ENCODE measurements around the gene INPP4B. TPM values are rescaled to one million over a fixed set of nuclear protein-coding genes. Genes with fewer than 3 reads are reported as not detected.

Gene INPP4B
- total RNA-seq, 1 experiment from 2014 or later, result 17.6 TPM

DNA sequence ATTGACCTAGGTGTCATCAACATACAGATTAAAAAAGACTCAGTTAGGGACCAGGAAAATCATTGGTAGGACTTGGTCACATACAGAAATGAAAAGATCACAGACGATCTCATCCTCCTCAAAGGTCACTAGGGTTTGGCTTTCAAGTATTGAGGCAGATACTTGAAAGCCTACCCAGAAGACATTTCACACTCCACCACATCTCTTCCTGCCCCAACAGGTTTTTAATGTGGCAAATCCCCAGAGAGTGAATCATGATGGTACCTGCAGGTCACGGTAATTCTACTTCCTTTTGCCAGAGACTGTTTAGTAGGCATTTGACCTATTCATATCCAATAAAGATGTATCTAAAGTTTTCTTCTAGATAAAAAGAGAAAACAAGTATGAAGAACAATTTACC is 44.1 kb downstream of the INPP4B start:
- peaks cover 5% of the 10 kb centered on the region for H3K4me1 Mint-ChIP-seq (ENCODE audit: insufficient read depth, unreplicated experiment)
- peak; percentile 39 for DNase-seq (ENCODE audit: unreplicated experiment)
- no TSS peak for BruUV-seq (replicated peaks)
- H3K27ac Mint-ChIP-seq (ENCODE audit: low read depth, unreplicated experiment), result no peak overlapping the region
- no peaks in the 10 kb centered on the region for H3K27me3 Mint-ChIP-seq (ENCODE audit: insufficient read depth, unreplicated experiment)
- no peaks in the 10 kb centered on the region for H3K36me3 Mint-ChIP-seq (ENCODE audit: insufficient read depth, unreplicated experiment)
- TF ChIP-seq, protein P1, sequence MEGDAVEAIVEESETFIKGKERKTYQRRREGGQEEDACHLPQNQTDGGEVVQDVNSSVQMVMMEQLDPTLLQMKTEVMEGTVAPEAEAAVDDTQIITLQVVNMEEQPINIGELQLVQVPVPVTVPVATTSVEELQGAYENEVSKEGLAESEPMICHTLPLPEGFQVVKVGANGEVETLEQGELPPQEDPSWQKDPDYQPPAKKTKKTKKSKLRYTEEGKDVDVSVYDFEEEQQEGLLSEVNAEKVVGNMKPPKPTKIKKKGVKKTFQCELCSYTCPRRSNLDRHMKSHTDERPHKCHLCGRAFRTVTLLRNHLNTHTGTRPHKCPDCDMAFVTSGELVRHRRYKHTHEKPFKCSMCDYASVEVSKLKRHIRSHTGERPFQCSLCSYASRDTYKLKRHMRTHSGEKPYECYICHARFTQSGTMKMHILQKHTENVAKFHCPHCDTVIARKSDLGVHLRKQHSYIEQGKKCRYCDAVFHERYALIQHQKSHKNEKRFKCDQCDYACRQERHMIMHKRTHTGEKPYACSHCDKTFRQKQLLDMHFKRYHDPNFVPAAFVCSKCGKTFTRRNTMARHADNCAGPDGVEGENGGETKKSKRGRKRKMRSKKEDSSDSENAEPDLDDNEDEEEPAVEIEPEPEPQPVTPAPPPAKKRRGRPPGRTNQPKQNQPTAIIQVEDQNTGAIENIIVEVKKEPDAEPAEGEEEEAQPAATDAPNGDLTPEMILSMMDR (IDR thresholded peaks at IDR 0.05; ENCODE audit: unreplicated experiment), result no peak
- H3K4me3 Mint-ChIP-seq (ENCODE audit: unreplicated experiment), result no peak overlapping the region
- H3K9me3 Mint-ChIP-seq (ENCODE audit: unreplicated experiment), result no peaks in the 10 kb centered on the region
- CTCF ChIA-PET, result no interaction called here
- POLR2A ChIA-PET, result interaction anchor here (0.6 kb wide), 1 partner anchor 23 kb away, joined by 3 read pairs; no protein-coding TSS in a partner anchor
- intact Hi-C loops (cut with micrococcal nuclease), result no loop called here

DNA sequence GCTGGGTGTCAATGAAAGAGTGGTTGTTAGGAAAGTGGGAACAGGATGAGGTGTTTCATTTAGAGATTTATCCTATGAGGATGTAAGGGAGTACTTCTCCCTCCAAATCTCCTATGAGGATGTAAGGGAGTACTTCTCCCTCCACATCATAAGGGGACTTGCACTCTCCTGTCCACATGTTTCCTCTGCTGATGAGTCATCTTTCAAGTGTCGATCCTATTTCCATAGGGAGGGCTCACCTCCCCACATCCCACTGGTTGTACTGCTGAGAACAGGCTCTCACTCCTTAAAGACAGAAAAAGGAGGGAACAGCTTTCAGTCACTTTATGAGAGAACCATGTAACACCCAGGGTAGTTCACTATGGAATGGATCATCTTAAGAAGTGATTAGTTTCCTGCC is 65.0 kb downstream of the INPP4B start:
- ChIA-PET POLR2A (no interaction called here), CTCF (interaction anchor here (0.7 to 0.8 kb wide), 2 partner anchors 65 to 1385 kb away, joined by 3 to 4 read pairs; partner anchors contain the start of gene INPP4B)
- Mint-ChIP-seq H3K27me3 (ENCODE audit: insufficient read depth, unreplicated experiment) (no peaks in the 10 kb centered on the region), H3K4me1 (ENCODE audit: insufficient read depth, unreplicated experiment) (peaks cover 30% of the 10 kb centered on the region), H3K9me3 (ENCODE audit: unreplicated experiment) (no peaks in the 10 kb centered on the region), H3K36me3 (ENCODE audit: insufficient read depth, unreplicated experiment) (no peaks in the 10 kb centered on the region), H3K27ac (ENCODE audit: low read depth, unreplicated experiment) (no peak overlapping the region), H3K4me3 (ENCODE audit: unreplicated experiment) (no peak overlapping the region)
- intact Hi-C loops (cut with micrococcal nuclease), result no loop called here
- peak; percentile 29 for DNase-seq (ENCODE audit: unreplicated experiment)
- TF ChIP-seq, protein P1 (IDR thresholded peaks at IDR 0.05; ENCODE audit: unreplicated experiment), result no peak
- no TSS peak for BruUV-seq (replicated peaks)

DNA sequence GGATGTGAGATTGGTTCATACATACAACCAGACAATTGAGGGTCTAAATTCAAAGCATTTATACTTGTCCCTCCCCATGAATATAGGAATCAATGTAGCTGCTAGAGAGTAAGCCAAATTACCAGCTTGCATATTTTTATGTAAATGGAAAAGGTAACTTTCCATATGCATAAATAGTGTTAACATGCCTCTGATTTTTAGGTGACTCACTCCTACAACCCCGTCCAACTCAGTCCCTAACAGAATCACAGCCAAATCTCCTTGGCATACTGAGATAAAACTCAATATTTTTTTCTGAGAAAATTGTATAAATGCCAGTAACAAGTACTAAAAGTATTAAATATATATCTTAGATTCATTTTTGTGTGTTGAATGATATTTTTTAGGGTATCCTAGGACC is 67.2 kb downstream of the INPP4B start:
- H3K4me1 Mint-ChIP-seq (ENCODE audit: insufficient read depth, unreplicated experiment), result peaks cover 30% of the 10 kb centered on the region
- peak; percentile 18 for DNase-seq (ENCODE audit: unreplicated experiment)
- H3K4me3 Mint-ChIP-seq (ENCODE audit: unreplicated experiment), result no peak overlapping the region
- H3K36me3 Mint-ChIP-seq (ENCODE audit: insufficient read depth, unreplicated experiment), result no peaks in the 10 kb centered on the region
- ChIA-PET POLR2A (interaction anchor here (0.6 to 3.3 kb wide), 6 partner anchors 19 to 377 kb away, joined by 3 to 18 read pairs (median 4); no protein-coding TSS in a partner anchor), CTCF (interaction anchor here (0.7 kb wide), 1 partner anchor 968 kb away, joined by 3 read pairs; no protein-coding TSS in a partner anchor)
- H3K27ac Mint-ChIP-seq (ENCODE audit: low read depth, unreplicated experiment), result peak overlapping the region; percentile 77
- intact Hi-C loops (cut with micrococcal nuclease), result no loop called here
- TF ChIP-seq, protein P1 (IDR thresholded peaks at IDR 0.05; ENCODE audit: unreplicated experiment), result no peak
- BruUV-seq (replicated peaks), result no TSS peak
- no peaks in the 10 kb centered on the region for H3K9me3 Mint-ChIP-seq (ENCODE audit: unreplicated experiment)
- H3K27me3 Mint-ChIP-seq (ENCODE audit: insufficient read depth, unreplicated experiment), result no peaks in the 10 kb centered on the region

DNA sequence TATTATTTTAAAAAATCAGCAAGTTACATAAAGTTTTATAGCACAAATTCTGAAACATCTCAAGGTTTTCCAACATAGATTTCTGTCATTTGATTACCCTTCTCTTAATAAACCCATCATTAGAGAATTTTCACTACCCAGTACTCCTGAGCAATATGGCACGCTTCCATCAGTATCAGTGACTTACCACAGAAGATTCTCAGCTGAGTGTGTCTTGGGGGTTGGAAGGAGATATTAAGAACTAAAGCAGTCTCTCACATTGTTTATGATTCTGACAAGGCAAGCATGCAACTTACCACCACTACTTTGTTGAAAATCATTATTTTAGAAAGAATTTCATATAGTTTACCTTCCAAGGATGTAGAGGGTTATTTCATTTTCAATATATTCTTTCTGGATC is 67.7 kb downstream of the INPP4B start:
- peaks cover 30% of the 10 kb centered on the region for H3K4me1 Mint-ChIP-seq (ENCODE audit: insufficient read depth, unreplicated experiment)
- intact Hi-C loops (cut with micrococcal nuclease), result no loop called here
- H3K36me3 Mint-ChIP-seq (ENCODE audit: insufficient read depth, unreplicated experiment), result no peaks in the 10 kb centered on the region
- BruUV-seq (replicated peaks), result no TSS peak
- TF ChIP-seq, protein P1 (IDR thresholded peaks at IDR 0.05; ENCODE audit: unreplicated experiment), result no peak
- CTCF ChIA-PET, result interaction anchor here (0.5 to 0.7 kb wide), 2 partner anchors 967 to 1469 kb away, joined by 3 to 5 read pairs; no protein-coding TSS in a partner anchor
- POLR2A ChIA-PET, result interaction anchor here (0.6 to 3.3 kb wide), 8 partner anchors 23 to 395 kb away, joined by 3 to 18 read pairs (median 3); no protein-coding TSS in a partner anchor
- H3K4me3 Mint-ChIP-seq (ENCODE audit: unreplicated experiment), result no peak overlapping the region
- H3K27ac Mint-ChIP-seq (ENCODE audit: low read depth, unreplicated experiment), result peak overlapping the region; percentile 77
- H3K9me3 Mint-ChIP-seq (ENCODE audit: unreplicated experiment), result no peaks in the 10 kb centered on the region
- peak; percentile 10 for DNase-seq (ENCODE audit: unreplicated experiment)
- no peaks in the 10 kb centered on the region for H3K27me3 Mint-ChIP-seq (ENCODE audit: insufficient read depth, unreplicated experiment)
